GM18499 (cell line): ENCODE measurements around the gene PNMA6A.
"Not testable (repeated sequence)": the region's sequence is repeated elsewhere in the genome, so short reads cannot be mapped to it uniquely, and the experiment has no call there.

ENCODE experiments used
- ATAC-seq: cut with Tn5 transposase; IDR thresholded peaks from one replicate; pipeline ENCODE4 v1.9.1; 2021; ENCODE audit warnings: moderate number of reproducible peaks; ENCODE audit not compliant: insufficient read depth, unreplicated experiment

PNMA6A gene

GRCh38 chrX:153074935-153075334 lies 2.7 kb downstream of the PNMA6A start:
- ATAC-seq: no peak

GRCh38 chrX:153075366-153075765 lies 3.1 kb downstream of the PNMA6A start:
- ATAC-seq: no peak

GRCh38 chrX:153077437-153078135 lies 5.3 kb downstream of the PNMA6A start:
- ATAC-seq: not testable (repeated sequence)

GRCh38 chrX:153083238-153083923 lies 11.1 kb downstream of the PNMA6A start:
- ATAC-seq: not testable (repeated sequence)

GRCh38 chrX:153102418-153102817 lies 30.2 kb downstream of the PNMA6A start:
- no peak for ATAC-seq

GRCh38 chrX:153104959-153105358 lies 32.7 kb downstream of the PNMA6A start:
- not testable (repeated sequence) for ATAC-seq

- ATAC-seq: not testable (repeated sequence)
These were observed 34.0 kb downstream of the PNMA6A start for GRCh38 chrX:153106092-153106801.

GRCh38 chrX:153110735-153111134 lies 38.5 kb downstream of the PNMA6A start:
- ATAC-seq: not testable (repeated sequence)

GRCh38 chrX:153113851-153114250 lies 41.6 kb downstream of the PNMA6A start:
- ATAC-seq: not testable (repeated sequence)

GRCh38 chrX:153117754-153118153 lies 45.5 kb downstream of the PNMA6A start:
- not testable (repeated sequence) for ATAC-seq

GRCh38 chrX:153120230-153120629 lies 48.0 kb downstream of the PNMA6A start:
- ATAC-seq: not testable (repeated sequence)

- not testable (repeated sequence) for ATAC-seq
These were observed 51.2 kb downstream of the PNMA6A start for GRCh38 chrX:153123468-153123867.
